ENCODE data around the gene SPEM2.

SPEM2 gene

DNA sequence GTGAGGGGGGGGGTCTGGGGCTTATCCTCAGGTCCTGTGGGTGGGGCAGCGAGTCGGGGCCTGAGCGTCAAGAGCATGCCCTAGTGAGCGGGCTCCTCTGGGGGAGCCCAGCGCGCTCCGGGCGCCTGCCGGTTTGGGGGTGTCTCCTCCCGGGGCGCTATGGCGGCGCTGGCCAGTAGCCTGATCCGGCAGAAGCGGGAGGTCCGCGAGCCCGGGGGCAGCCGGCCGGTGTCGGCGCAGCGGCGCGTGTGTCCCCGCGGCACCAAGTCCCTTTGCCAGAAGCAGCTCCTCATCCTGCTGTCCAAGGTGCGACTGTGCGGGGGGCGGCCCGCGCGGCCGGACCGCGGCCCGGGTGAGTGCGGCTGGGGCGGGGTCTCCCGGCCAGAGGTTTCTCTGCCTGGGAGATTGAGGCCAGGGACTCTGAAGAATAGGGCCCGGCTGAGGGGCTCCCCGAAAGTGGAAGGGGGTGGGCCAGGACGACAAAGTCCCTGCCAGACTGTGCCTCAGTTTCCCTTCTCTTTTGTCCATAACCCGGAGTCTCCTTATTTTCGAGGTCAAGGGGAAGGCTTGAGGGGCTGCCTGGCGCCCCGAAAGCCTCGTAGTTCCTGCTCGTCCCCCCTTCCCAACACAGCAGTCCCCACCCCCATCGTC is 14.2 kb downstream of the SPEM2 start, which contains the start of gene FGF11:
Gene FGF11, plus strand, starts transcription at position 51 of the 651 bp plus-strand sequence. Its CDS starts 109 bp downstream, at position 160.
- H3K9me3 Mint-ChIP-seq = no peaks in the 10 kb centered on the region

DNA sequence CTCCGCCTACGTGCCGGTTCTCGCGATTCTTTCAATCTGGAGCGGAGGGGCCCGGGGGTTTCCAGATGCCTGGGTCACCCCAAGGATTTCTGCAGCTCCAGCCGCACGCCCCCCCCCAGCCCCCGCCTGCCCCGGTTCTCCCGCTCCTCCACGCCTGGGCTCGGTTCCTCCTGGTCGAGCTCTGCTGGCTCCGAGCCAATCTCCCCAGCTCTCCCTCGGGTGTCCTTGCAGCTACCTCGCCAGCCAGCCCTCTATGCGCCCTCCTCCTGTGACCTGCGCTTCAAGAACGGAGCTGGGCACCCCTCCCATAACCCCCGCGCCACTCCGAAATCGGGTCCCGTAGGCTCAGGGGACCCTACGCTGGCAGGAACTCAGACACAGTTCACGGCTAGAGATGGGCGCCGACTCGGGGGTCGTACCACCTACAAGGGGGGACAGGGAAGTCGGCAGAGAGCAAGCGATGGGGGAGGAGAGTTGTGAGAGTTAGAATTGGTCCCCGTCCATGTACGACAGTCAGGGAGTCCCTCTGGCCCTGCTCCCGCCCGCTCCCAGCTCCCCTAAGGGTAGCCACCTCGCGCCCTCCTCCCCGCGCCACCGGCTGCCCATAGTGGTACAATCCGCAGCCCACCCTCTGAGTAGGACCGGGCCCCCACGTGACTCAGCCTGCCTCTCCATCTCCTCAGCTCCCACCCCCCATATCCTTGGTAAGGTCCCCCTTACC is 14.9 kb downstream of the SPEM2 start:
- Mint-ChIP-seq H3K4me3 (peak overlapping the region; percentile 97 to 99 (median 98)), H3K9me3 (no peaks in the 10 kb centered on the region), H3K27ac (peak overlapping the region; percentile 97 to 99 (median 99)), H3K4me1 (peaks cover 65% of the 10 kb centered on the region), H3K36me3 (ENCODE audit: low read depth) (no peaks in the 10 kb centered on the region), H3K27me3 (ENCODE audit: low read depth) (peaks cover 19% of the 10 kb centered on the region)
- TF ChIP-seq, protein P1, sequence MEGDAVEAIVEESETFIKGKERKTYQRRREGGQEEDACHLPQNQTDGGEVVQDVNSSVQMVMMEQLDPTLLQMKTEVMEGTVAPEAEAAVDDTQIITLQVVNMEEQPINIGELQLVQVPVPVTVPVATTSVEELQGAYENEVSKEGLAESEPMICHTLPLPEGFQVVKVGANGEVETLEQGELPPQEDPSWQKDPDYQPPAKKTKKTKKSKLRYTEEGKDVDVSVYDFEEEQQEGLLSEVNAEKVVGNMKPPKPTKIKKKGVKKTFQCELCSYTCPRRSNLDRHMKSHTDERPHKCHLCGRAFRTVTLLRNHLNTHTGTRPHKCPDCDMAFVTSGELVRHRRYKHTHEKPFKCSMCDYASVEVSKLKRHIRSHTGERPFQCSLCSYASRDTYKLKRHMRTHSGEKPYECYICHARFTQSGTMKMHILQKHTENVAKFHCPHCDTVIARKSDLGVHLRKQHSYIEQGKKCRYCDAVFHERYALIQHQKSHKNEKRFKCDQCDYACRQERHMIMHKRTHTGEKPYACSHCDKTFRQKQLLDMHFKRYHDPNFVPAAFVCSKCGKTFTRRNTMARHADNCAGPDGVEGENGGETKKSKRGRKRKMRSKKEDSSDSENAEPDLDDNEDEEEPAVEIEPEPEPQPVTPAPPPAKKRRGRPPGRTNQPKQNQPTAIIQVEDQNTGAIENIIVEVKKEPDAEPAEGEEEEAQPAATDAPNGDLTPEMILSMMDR (IDR thresholded peaks at IDR 0.05; ENCODE audit: unreplicated experiment in 3 of 3) = no peak

More for the DNA sequence above, 14.2 kb downstream of the SPEM2 start, which contains the start of gene FGF11:
- TF ChIP-seq, protein P1 (IDR thresholded peaks at IDR 0.05; ENCODE audit: unreplicated experiment in 3 of 3) = no peak
- H3K4me1 Mint-ChIP-seq = peaks cover 66% of the 10 kb centered on the region
- peak within 1 kb of the TSS; percentile 97 to 99 (median 99) for H3K27ac Mint-ChIP-seq
- H3K36me3 Mint-ChIP-seq (ENCODE audit: low read depth) = no peaks in the 10 kb centered on the region
- peaks cover 22% of the 10 kb centered on the region for H3K27me3 Mint-ChIP-seq (ENCODE audit: low read depth)
- peak within 1 kb of the TSS; percentile 97 to 99 (median 98) for H3K4me3 Mint-ChIP-seq

DNA sequence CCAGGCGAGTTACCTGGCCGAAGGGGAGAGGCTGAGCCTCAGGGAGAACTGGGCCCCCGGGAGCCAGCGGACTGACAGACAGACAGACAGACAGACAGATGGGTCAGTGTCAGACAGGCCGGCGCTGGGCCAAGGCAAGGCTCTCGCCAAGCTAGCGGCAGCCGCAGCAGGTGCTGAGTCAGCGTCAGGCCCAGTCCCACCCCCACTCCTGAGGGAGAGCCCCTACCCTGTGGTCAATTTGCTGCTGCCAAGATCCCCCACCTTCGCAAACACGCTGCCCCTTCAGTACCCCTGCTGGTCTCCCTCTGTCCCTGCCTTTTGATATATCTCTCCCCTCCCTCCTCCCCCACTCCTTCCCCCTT is 15.4 kb downstream of the SPEM2 start:
- Mint-ChIP-seq H3K9me3 (no peaks in the 10 kb centered on the region), H3K4me1 (peaks cover 67% of the 10 kb centered on the region), H3K4me3 (peak overlapping the region; percentile 97 to 99 (median 98)), H3K27ac (peak overlapping the region; percentile 97 to 99 (median 99)), H3K27me3 (ENCODE audit: low read depth) (peaks cover 20% of the 10 kb centered on the region), H3K36me3 (ENCODE audit: low read depth) (no peaks in the 10 kb centered on the region)
- TF ChIP-seq, protein P1 (IDR thresholded peaks at IDR 0.05; ENCODE audit: unreplicated experiment in 3 of 3) = peak in 2 of 3 experiments; percentile 22 to 26

DNA sequence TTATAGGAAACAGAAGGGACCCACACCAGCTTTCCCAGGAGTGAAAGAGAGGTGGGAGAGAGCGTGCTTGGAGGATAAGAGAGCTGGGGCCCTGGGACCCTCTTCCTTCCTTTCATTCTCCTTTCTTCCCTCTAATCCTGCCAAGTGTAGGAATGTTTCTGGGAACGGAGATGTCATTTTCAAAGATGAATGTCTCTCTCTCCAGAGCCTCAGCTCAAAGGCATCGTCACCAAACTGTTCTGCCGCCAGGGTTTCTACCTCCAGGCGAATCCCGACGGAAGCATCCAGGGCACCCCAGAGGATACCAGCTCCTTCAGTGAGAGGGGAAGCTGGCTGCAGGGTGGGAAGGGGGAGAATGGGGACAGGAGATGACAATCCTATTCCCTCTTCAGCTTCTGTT is 15.8 kb downstream of the SPEM2 start:
- no peaks in the 10 kb centered on the region for H3K36me3 Mint-ChIP-seq (ENCODE audit: low read depth)
- peak overlapping the region; percentile 97 to 99 (median 99) for H3K27ac Mint-ChIP-seq
- H3K27me3 Mint-ChIP-seq (ENCODE audit: low read depth) = peaks cover 16% of the 10 kb centered on the region
- H3K4me1 Mint-ChIP-seq = peaks cover 71% of the 10 kb centered on the region
- no peaks in the 10 kb centered on the region for H3K9me3 Mint-ChIP-seq
- H3K4me3 Mint-ChIP-seq = peak overlapping the region; percentile 97 to 99 (median 98)
- TF ChIP-seq, protein P1 (IDR thresholded peaks at IDR 0.05; ENCODE audit: unreplicated experiment in 3 of 3) = no peak

DNA sequence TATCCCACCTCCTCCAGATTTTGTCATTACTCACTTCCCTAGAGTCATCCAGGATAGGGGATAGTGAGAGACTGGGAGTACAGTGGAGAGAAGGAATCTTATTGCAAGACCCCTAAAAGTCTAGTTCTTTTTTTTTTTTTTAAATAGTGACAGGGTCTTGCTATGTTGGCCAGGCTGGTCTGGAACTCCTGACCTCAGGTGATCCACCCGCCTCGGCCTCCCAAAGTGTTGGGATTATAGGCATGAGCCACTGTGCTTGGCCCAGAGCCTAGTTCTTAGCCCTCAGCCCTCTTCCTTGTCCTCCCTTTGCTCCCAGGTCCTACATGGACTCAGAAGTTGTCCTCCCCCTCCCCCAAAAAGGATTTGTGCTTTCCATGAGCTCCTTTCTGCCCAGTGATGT is 16.7 kb downstream of the SPEM2 start:
- H3K27me3 Mint-ChIP-seq (ENCODE audit: low read depth) = peaks cover 9% of the 10 kb centered on the region
- no peaks in the 10 kb centered on the region for H3K9me3 Mint-ChIP-seq
- peaks cover 75% of the 10 kb centered on the region for H3K4me1 Mint-ChIP-seq
- peak overlapping the region; percentile 97 to 99 (median 99) for H3K27ac Mint-ChIP-seq
- H3K36me3 Mint-ChIP-seq (ENCODE audit: low read depth) = no peaks in the 10 kb centered on the region
- peak overlapping the region; percentile 54 to 98 (median 68) for H3K4me3 Mint-ChIP-seq
- TF ChIP-seq, protein P1 (IDR thresholded peaks at IDR 0.05; ENCODE audit: unreplicated experiment in 3 of 3) = no peak
